Transverse colon (tissue), 4 donors: ENCODE results near the gene COL6A5.

Experiments used
- EP300 ChIP-seq: sonication (generic); formaldehyde crosslinking; IDR thresholded peaks from one replicate; pipeline ENCODE4 v1.6.1; 2017; ENCODE audit warnings: antibody characterized with exemption, low read depth
- POLR2AphosphoS5 ChIP-seq, 3 donors: sonication (generic); formaldehyde crosslinking; IDR thresholded peaks; one replicate each; pipeline ENCODE4 v1.6.1; 2016; ENCODE audit warnings: antibody characterized with exemption in 3 of 3
- TF ChIP-seq, protein P1 (sequence below), 5 experiments: fragments of 200-600 bp in 3 of 5; fragments of 450-650 bp in 2 of 5; sonication (generic) in 3 of 5; IDR thresholded peaks; 1 replicate in 2 of 5; 2 replicates in 3 of 5; pipeline ENCODE4 v1.5.1; 2016 to 2017; ENCODE audit warnings: antibody characterized with exemption in 5 of 5, inconsistent platforms in 3 of 5, mild to moderate bottlenecking in 2 of 5, moderate library complexity in 1 of 5

DNA sequence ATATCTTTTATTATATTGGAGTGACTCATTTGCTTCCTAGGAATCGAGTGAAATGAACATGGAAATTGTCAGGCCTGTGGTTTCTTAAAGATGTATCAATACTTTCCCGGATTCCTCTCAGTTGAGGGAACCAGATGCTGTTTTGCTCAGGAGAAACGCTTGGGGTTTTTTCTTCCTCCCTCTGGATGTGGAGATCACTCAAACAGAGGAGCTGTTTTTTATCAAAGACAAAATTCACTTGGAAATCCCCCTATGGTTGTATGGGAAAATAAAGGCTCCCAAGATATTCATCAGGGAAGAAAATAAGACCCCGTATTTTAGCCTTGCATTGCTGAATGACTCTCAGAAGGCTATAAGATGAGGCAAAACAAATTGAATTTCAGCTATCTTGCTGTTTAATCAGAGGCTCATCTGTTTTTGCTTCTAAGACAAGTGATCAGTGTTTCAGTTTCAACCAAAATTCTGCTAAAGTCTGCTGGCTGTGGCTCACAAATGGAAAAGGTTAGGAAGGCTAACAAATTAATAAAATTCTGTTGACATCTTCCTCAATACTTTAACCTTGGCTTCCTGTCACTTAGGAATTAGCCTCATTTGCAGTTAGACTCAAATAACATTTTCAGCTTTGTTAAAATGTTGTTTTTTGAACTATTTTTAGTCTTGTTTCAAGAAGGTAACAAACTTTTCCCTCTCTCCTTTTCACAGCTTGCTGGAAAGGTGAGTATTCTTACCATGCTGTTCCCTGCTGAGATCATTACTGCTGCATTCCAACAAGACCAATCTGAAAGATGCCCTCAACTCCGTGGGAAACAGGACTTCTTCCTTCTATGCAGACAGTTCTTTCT is 83.6 kb downstream of the COL6A5 start:
- TF ChIP-seq, protein P1, sequence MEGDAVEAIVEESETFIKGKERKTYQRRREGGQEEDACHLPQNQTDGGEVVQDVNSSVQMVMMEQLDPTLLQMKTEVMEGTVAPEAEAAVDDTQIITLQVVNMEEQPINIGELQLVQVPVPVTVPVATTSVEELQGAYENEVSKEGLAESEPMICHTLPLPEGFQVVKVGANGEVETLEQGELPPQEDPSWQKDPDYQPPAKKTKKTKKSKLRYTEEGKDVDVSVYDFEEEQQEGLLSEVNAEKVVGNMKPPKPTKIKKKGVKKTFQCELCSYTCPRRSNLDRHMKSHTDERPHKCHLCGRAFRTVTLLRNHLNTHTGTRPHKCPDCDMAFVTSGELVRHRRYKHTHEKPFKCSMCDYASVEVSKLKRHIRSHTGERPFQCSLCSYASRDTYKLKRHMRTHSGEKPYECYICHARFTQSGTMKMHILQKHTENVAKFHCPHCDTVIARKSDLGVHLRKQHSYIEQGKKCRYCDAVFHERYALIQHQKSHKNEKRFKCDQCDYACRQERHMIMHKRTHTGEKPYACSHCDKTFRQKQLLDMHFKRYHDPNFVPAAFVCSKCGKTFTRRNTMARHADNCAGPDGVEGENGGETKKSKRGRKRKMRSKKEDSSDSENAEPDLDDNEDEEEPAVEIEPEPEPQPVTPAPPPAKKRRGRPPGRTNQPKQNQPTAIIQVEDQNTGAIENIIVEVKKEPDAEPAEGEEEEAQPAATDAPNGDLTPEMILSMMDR (IDR thresholded peaks at IDR 0.05), result no peak
- no peak for TF ChIP-seq POLR2AphosphoS5 (IDR thresholded peaks at IDR 0.05)
- TF ChIP-seq EP300, result no peak
